Natural killer cell (primary cell): ENCODE results near the gene KSR1. TPM values are rescaled to one million over a fixed set of nuclear protein-coding genes. Genes with fewer than 3 reads are reported as not detected.

Source experiments
- ATAC-seq, 3 donors: fragments of 150-1000 bp in 2 of 3; fragments of 200-7000 bp in 1 of 3; cut with Tn5 transposase; 1 replicate in 1 of 3; 2 replicates in 2 of 3; pipeline ENCODE4 v1.10.0; 2021; ENCODE audit warnings: mild to moderate bottlenecking in 2 of 3, moderate library complexity in 2 of 3
- DNase-seq, 2 donors: peaks; one replicate each; pipeline versions ENCODE4 v3.0.0 to v3.0.0-alpha.2; 2013 to 2021; ENCODE audit warnings: mixed read lengths in 1 of 2
- H3K27ac ChIP-seq: one replicate; pipeline ENCODE4 v1.5.1; 2013; ENCODE audit warnings: mild to moderate bottlenecking, low read length
- H3K27me3 ChIP-seq: one replicate; pipeline ENCODE4 v1.6.1; 2013; ENCODE audit warnings: low read length; ENCODE audit not compliant: control insufficient read depth, insufficient read depth
- H3K36me3 ChIP-seq: one replicate; pipeline ENCODE4 v1.6.1; 2013; ENCODE audit warnings: low read length; ENCODE audit not compliant: control insufficient read depth, insufficient read depth
- H3K4me1 ChIP-seq: one replicate; pipeline ENCODE4 v1.6.1; 2013; ENCODE audit warnings: low read length; ENCODE audit not compliant: control insufficient read depth, insufficient read depth
- H3K4me3 ChIP-seq: one replicate; pipeline ENCODE4 v1.5.1; 2013; ENCODE audit warnings: low read length
- H3K9me3 ChIP-seq: one replicate; pipeline ENCODE4 v1.6.1; 2013; ENCODE audit warnings: low read length; ENCODE audit not compliant: control insufficient read depth, insufficient read depth
- H3K27ac Mint-ChIP-seq, 2 donors: one replicate each; pipeline ENCODE4 v1.8.0; 2022; ENCODE audit warnings: mild to moderate bottlenecking in 2 of 2, mixed read lengths in 2 of 2, moderate library complexity in 1 of 2
- H3K27me3 Mint-ChIP-seq, 2 donors: one replicate each; pipeline ENCODE4 v1.8.0; 2022; ENCODE audit warnings: low read depth in 2 of 2, mixed read lengths in 2 of 2
- H3K36me3 Mint-ChIP-seq: one replicate; pipeline ENCODE4 v1.8.0; 2022; ENCODE audit warnings: mixed read lengths
- H3K4me1 Mint-ChIP-seq, 2 donors: one replicate each; pipeline ENCODE4 v1.8.0; 2022; ENCODE audit warnings: mixed read lengths in 2 of 2
- H3K4me3 Mint-ChIP-seq: one replicate; pipeline ENCODE4 v1.8.0; 2022; ENCODE audit warnings: mild to moderate bottlenecking, moderate library complexity, mixed read lengths
- H3K9me3 Mint-ChIP-seq, 2 donors: one replicate each; pipeline ENCODE4 v1.8.0; 2022; ENCODE audit warnings: mixed read lengths in 2 of 2
- WGBS: methylation state at CpG from one replicate; pipeline ENCODE4 v1.1.7; 2013; ENCODE audit warnings: missing lambda C conversion rate; ENCODE audit not compliant: insufficient coverage; 5-methylcytosine and 5-hydroxymethylcytosine counted together
- intact Hi-C: fragments of 100-400 bp; cut with micrococcal nuclease; formaldehyde crosslinking; loops from one replicate; pipeline ENCODE4 v1.14.2; 2022
- total RNA-seq, 4 donors: library from RNA; stranded (reverse); fragments of 120-200 nt in 1 of 4; gene quantifications; one replicate each; pipeline versions ENCODE4 v1.2.3 to v1.2.4, GENCODE V29; 2013 to 2022
- TF ChIP-seq, protein P1 (sequence below): fragments of 200-600 bp; IDR thresholded peaks from one replicate; pipeline ENCODE4 v1.8.0; 2022; ENCODE audit warnings: antibody characterized with exemption

KSR1 gene
- total RNA-seq, 3 donors from 2014 or later (not counting 1 experiment from before 2014, with no cell fraction given): 46.4 to 63.1 (median 59.2) TPM

DNA sequence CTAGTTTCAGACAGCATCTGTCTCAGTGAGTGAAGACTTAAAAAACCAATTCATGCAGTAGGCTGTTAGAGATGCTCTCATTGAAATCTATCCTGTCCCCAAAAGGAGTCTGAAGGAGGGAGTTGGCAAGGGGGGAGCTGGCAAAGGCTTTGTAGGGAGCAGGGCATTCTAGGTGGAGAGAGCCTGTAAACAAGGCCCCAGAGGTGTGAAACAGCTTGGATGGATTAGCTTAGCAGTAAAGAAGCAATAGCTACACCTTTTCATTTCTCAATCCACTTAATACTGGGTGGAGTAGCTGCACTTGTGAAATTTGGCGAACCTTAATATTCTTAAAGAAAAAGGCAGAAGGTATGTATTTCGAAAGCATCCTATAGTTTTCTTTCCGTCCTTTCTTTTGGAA is 61.8 kb downstream of the KSR1 start:
- Histone ChIP-seq H3K4me1 (peaks cover 23% of the 10 kb centered on the region), H3K4me3 (no peak overlapping the region), H3K9me3 (no peaks in the 10 kb centered on the region), H3K36me3 (no peaks in the 10 kb centered on the region), H3K27me3 (no peaks in the 10 kb centered on the region), H3K27ac (no peak overlapping the region)
- Mint-ChIP-seq H3K9me3 (no peaks in the 10 kb centered on the region), H3K27ac (no peak overlapping the region), H3K27me3 (no peaks in the 10 kb centered on the region), H3K36me3 (no peaks in the 10 kb centered on the region), H3K4me1 (peaks cover 31 to 39% of the 10 kb centered on the region in 2 donors), H3K4me3 (no peak overlapping the region)
- TF ChIP-seq, protein P1, sequence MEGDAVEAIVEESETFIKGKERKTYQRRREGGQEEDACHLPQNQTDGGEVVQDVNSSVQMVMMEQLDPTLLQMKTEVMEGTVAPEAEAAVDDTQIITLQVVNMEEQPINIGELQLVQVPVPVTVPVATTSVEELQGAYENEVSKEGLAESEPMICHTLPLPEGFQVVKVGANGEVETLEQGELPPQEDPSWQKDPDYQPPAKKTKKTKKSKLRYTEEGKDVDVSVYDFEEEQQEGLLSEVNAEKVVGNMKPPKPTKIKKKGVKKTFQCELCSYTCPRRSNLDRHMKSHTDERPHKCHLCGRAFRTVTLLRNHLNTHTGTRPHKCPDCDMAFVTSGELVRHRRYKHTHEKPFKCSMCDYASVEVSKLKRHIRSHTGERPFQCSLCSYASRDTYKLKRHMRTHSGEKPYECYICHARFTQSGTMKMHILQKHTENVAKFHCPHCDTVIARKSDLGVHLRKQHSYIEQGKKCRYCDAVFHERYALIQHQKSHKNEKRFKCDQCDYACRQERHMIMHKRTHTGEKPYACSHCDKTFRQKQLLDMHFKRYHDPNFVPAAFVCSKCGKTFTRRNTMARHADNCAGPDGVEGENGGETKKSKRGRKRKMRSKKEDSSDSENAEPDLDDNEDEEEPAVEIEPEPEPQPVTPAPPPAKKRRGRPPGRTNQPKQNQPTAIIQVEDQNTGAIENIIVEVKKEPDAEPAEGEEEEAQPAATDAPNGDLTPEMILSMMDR: no peak
- intact Hi-C loops: no loop called here
- WGBS: 100% methylated on average over 2 of the region's 3 CpGs
- no peak for ATAC-seq
- no peak for DNase-seq

DNA sequence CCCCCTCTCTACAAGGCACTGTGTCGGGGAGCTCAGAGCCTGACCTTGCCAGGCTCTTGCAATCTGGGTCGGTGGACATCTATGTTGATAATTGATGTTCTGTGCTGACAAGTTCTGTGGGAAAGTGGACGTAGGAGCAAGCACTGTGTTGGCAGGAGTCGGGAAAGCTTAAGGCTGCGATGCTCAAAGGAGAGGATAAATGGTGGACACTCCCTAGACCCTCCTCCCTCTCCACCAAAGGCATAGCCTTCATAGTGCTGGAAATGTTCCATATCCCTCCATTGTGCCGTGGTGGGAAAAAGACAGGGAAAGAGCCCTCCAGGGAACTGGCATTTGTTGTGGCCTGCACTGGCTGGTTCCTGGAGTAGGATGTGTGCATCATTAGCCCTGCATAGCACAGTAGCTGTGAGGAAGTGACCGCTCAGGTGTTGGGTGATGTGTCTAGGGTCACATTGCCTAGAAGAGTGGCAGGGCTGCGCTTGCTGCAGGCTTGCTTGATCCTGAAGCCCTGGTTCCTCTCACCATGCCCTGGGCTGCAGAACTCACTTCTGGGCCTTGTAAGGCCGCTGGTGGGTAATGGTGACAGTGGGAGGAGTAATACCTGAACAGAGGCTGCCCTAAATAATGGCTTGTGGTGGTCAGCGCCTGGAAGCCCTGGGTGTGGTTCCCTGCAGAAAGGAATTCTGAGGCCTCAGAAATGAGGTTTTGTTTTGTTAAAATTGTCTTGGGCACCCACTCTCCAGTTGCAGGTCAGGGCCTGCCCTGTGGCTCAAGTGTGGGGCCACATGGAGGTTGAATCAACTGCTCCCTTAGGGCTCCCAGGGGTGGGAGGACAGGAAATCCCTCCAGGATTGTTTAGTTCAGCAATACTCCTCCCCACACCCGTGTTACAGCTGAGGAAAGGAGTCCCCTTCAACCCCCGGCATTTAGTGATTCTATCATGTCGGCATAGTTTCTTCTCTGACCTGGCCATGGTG is 62.6 kb downstream of the KSR1 start:
- DNase-seq: no peak
- no peaks in the 10 kb centered on the region for H3K27me3 ChIP-seq
- no peak overlapping the region for H3K27ac ChIP-seq
- Mint-ChIP-seq H3K36me3 (no peaks in the 10 kb centered on the region), H3K27me3 (no peaks in the 10 kb centered on the region), H3K9me3 (no peaks in the 10 kb centered on the region), H3K4me1 (peaks cover 34 to 36% of the 10 kb centered on the region in 2 donors), H3K27ac (no peak overlapping the region), H3K4me3 (no peak overlapping the region)
- no peak for ATAC-seq
- intact Hi-C loops: no loop called here
- H3K4me3 ChIP-seq: no peak overlapping the region
- no peaks in the 10 kb centered on the region for H3K36me3 ChIP-seq
- H3K9me3 ChIP-seq: no peaks in the 10 kb centered on the region
- H3K4me1 ChIP-seq: peaks cover 23% of the 10 kb centered on the region
- TF ChIP-seq, protein P1: no peak
- WGBS: 92% methylated on average over 13 of the region's 13 CpGs

DNA sequence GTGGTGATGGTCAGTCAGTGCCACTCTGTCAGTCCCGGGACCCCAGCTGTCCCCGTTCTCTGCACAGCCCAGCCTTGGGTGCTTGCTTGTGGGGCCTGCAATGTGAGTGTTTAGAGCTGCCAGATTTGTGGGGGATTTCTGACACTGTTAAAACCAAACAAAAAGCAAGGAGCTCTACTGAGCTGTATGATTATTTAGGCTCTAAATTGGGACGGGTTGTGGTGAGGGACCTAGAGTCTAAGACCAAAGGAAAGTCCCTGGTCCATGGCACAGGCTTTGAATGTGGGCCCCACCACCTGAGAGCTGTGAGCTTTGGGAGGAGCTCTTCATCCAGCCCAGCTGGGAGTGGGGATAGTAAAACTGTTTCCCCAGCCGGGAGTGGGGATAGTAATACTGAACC is 63.3 kb downstream of the KSR1 start:
- Mint-ChIP-seq H3K27ac (no peak overlapping the region), H3K27me3 (no peaks in the 10 kb centered on the region), H3K9me3 (no peaks in the 10 kb centered on the region), H3K4me3 (no peak overlapping the region), H3K4me1 (peaks cover 36 to 37% of the 10 kb centered on the region in 2 donors), H3K36me3 (no peaks in the 10 kb centered on the region)
- Histone ChIP-seq H3K36me3 (no peaks in the 10 kb centered on the region), H3K9me3 (no peaks in the 10 kb centered on the region), H3K4me3 (no peak overlapping the region), H3K4me1 (peaks cover 23% of the 10 kb centered on the region), H3K27ac (no peak overlapping the region), H3K27me3 (no peaks in the 10 kb centered on the region)
- WGBS: 67% methylated on average over 4 of the region's 4 CpGs
- ATAC-seq: peak in 1 of 3 donors; percentile 27
- TF ChIP-seq, protein P1: no peak
- intact Hi-C loops: no loop called here
- DNase-seq: no peak
